Stimulated activated CD4-positive, alpha-beta T cell treated with anti-CD3 and anti-CD28 coated beads, Interleukin-1b, Interleukin-23, amount 100 ng/mL, for 1 hour (primary cell): ENCODE results near the gene PELI3.
"Not testable (repeated sequence)": the region's sequence is repeated elsewhere in the genome, so short reads cannot be mapped to it uniquely, and the experiment has no call there.

Experiments used
- DNase-seq, 2 donors: peaks; one replicate each; pipeline ENCODE4 v3.0.0-alpha.2; 2020; ENCODE audit warnings: low read depth in 2 of 2

Gene PELI3

GRCh38 chr11:66447012-66447411 is 19.7 kb upstream of the PELI3 start:
- no peak for DNase-seq

- DNase-seq, result no peak
Measured at GRCh38 chr11:66448523-66448922, 18.2 kb upstream of the PELI3 start.

- no peak for DNase-seq
Measured at GRCh38 chr11:66450560-66450959, 16.1 kb upstream of the PELI3 start.

- DNase-seq, result no peak
Measured at GRCh38 chr11:66451663-66452062, 15.0 kb upstream of the PELI3 start.

GRCh38 chr11:66454247-66454646 is 12.5 kb upstream of the PELI3 start:
- no peak for DNase-seq

GRCh38 chr11:66454828-66455227 is 11.9 kb upstream of the PELI3 start:
- DNase-seq, result no peak

- DNase-seq, result no peak
Measured at GRCh38 chr11:66457826-66458225, 8.9 kb upstream of the PELI3 start.

GRCh38 chr11:66459138-66459778 is 7.4 kb upstream of the PELI3 start:
- DNase-seq, result no peak

GRCh38 chr11:66462010-66462409 is 4.7 kb upstream of the PELI3 start:
- no peak for DNase-seq

GRCh38 chr11:66462911-66463310 is 3.8 kb upstream of the PELI3 start:
- DNase-seq, result no peak

- not testable (repeated sequence) for DNase-seq
Measured at GRCh38 chr11:66464116-66464515, 2.6 kb upstream of the PELI3 start.

- DNase-seq, result no peak
Measured at GRCh38 chr11:66464916-66465315, 1.8 kb upstream of the PELI3 start.

GRCh38 chr11:66465373-66466224 is 1.1 kb upstream of the PELI3 start:
- no peak for DNase-seq

GRCh38 chr11:66467034-66467659 is 442 bp downstream of the PELI3 start:
- DNase-seq, result no peak

- DNase-seq, result no peak
Measured at GRCh38 chr11:66467756-66468155, 1.1 kb downstream of the PELI3 start.

- DNase-seq, result no peak
Measured at GRCh38 chr11:66468691-66469090, 2.0 kb downstream of the PELI3 start.

GRCh38 chr11:66469441-66469840 is 2.7 kb downstream of the PELI3 start:
- no peak for DNase-seq

GRCh38 chr11:66470015-66470414 is 3.3 kb downstream of the PELI3 start:
- DNase-seq, result no peak

GRCh38 chr11:66471142-66471541 is 4.4 kb downstream of the PELI3 start:
- no peak for DNase-seq

- no peak for DNase-seq
Measured at GRCh38 chr11:66472054-66472453, 5.3 kb downstream of the PELI3 start.

- no peak for DNase-seq
Measured at GRCh38 chr11:66473167-66473566, 6.5 kb downstream of the PELI3 start.

GRCh38 chr11:66473608-66474515 is 7.2 kb downstream of the PELI3 start:
- DNase-seq, result no peak
